GM12892 (cell line): Measurements from ENCODE around the gene GPRC6A.
"Not testable (repeated sequence)": the region's sequence is repeated elsewhere in the genome, so short reads cannot be mapped to it uniquely, and the experiment has no call there.

Experiments used
- POLR2A ChIP-seq: IDR thresholded peaks from 2 replicates; pipeline ENCODE4 v1.6.1; 2011; ENCODE audit warnings: low read depth, low read length, control low read depth
- POLR2AphosphoS5 ChIP-seq: IDR thresholded peaks from 2 replicates; pipeline ENCODE4 v1.6.1; 2011; ENCODE audit warnings: low read depth, low read length, control low read depth
- TAF1 ChIP-seq: IDR thresholded peaks from 2 replicates; pipeline ENCODE4 v1.6.1; 2011; ENCODE audit warnings: low read depth, mild to moderate bottlenecking, control low read depth, low read length, borderline replicate concordance

- not testable (repeated sequence) for TF ChIP-seq POLR2AphosphoS5, POLR2A, TAF1
Observed at GRCh38 chr6:116816336-116816735, 12.5 kb downstream of the GPRC6A start.
